ENCODE measurements around the gene REN.

- TF ChIP-seq CTCF (IDR thresholded peaks at IDR 0.05; ENCODE audit: insufficient read depth, low read depth, low read length) = no peak
- no peak for TF ChIP-seq EZH2 (IDR thresholded peaks at IDR 0.05; ENCODE audit: insufficient read depth, low read length)
These were observed 52.2 kb downstream of the REN start for GRCh38 chr1:204113896-204114295.
